ENCODE data around the gene MUC5AC.
"Not testable (repeated sequence)": the region's sequence is repeated elsewhere in the genome, so short reads cannot be mapped to it uniquely, and the experiment has no call there.

The MUC5AC gene

GRCh38 chr11:1176224-1177019, 18.7 kb downstream of the MUC5AC start:
- in situ Hi-C loops (cut with HindIII; ENCODE audit: low sequenced_read_pairs), result no loop called here

GRCh38 chr11:1177020-1177770, 19.4 kb downstream of the MUC5AC start:
- in situ Hi-C loops (cut with HindIII; ENCODE audit: low sequenced_read_pairs), result no loop called here

GRCh38 chr11:1177771-1178090, 20.0 kb downstream of the MUC5AC start:
- in situ Hi-C loops (cut with HindIII; ENCODE audit: low sequenced_read_pairs), result no loop called here

- in situ Hi-C loops (cut with HindIII; ENCODE audit: low sequenced_read_pairs), result no loop called here
Measured at GRCh38 chr11:1178201-1178885, 20.6 kb downstream of the MUC5AC start.

GRCh38 chr11:1178906-1179305, 21.2 kb downstream of the MUC5AC start:
- in situ Hi-C loops (cut with HindIII; ENCODE audit: low sequenced_read_pairs), result no loop called here

- in situ Hi-C loops (cut with HindIII; ENCODE audit: low sequenced_read_pairs), result no loop called here
Measured at GRCh38 chr11:1179641-1180040, 21.9 kb downstream of the MUC5AC start.

GRCh38 chr11:1180171-1180570, 22.4 kb downstream of the MUC5AC start:
- in situ Hi-C loops (cut with HindIII; ENCODE audit: low sequenced_read_pairs), result no loop called here

GRCh38 chr11:1180947-1181391, 23.2 kb downstream of the MUC5AC start:
- in situ Hi-C loops (cut with HindIII; ENCODE audit: low sequenced_read_pairs), result no loop called here

GRCh38 chr11:1181420-1181819, 23.7 kb downstream of the MUC5AC start:
- in situ Hi-C loops (cut with HindIII; ENCODE audit: low sequenced_read_pairs), result no loop called here

- in situ Hi-C loops (cut with HindIII; ENCODE audit: low sequenced_read_pairs), result no loop called here
Measured at GRCh38 chr11:1181853-1182535, 24.2 kb downstream of the MUC5AC start.

GRCh38 chr11:1184139-1184538, 26.4 kb downstream of the MUC5AC start:
- in situ Hi-C loops (cut with HindIII; ENCODE audit: low sequenced_read_pairs), result not testable (repeated sequence)

GRCh38 chr11:1188451-1189130, 30.8 kb downstream of the MUC5AC start:
- in situ Hi-C loops (cut with HindIII; ENCODE audit: low sequenced_read_pairs), result not testable (repeated sequence)

GRCh38 chr11:1189816-1190215, 32.1 kb downstream of the MUC5AC start:
- in situ Hi-C loops (cut with HindIII; ENCODE audit: low sequenced_read_pairs), result not testable (repeated sequence)

- in situ Hi-C loops (cut with HindIII; ENCODE audit: low sequenced_read_pairs), result not testable (repeated sequence)
Measured at GRCh38 chr11:1191786-1192470, 34.2 kb downstream of the MUC5AC start.

GRCh38 chr11:1192741-1193325, 35.1 kb downstream of the MUC5AC start:
- in situ Hi-C loops (cut with HindIII; ENCODE audit: low sequenced_read_pairs), result no loop called here

GRCh38 chr11:1193326-1194230, 35.8 kb downstream of the MUC5AC start:
- in situ Hi-C loops (cut with HindIII; ENCODE audit: low sequenced_read_pairs), result no loop called here

GRCh38 chr11:1194231-1194976, 36.7 kb downstream of the MUC5AC start:
- in situ Hi-C loops (cut with HindIII; ENCODE audit: low sequenced_read_pairs), result no loop called here

All from DLD1 (cell line).